ENCODE measurements around the gene UBE2D2.

UBE2D2 gene

GRCh38 chr5:139659695-139660101, 98.6 kb downstream of the UBE2D2 start:
- no peak for DNase-seq (ENCODE audit: low read depth in 3 of 3, low spot score in 1 of 3)

GRCh38 chr5:139660105-139660922, 99.2 kb downstream of the UBE2D2 start:
- no peak for DNase-seq (ENCODE audit: low read depth in 3 of 3, low spot score in 1 of 3)

GRCh38 chr5:139660923-139661814, 100.0 kb downstream of the UBE2D2 start:
- DNase-seq (ENCODE audit: low read depth in 3 of 3, low spot score in 1 of 3) = no peak

- no peak for DNase-seq (ENCODE audit: low read depth in 3 of 3, low spot score in 1 of 3)
These were observed 101.5 kb downstream of the UBE2D2 start for GRCh38 chr5:139662617-139663016.

- no peak for DNase-seq (ENCODE audit: low read depth in 3 of 3, low spot score in 1 of 3)
These were observed 102.3 kb downstream of the UBE2D2 start for GRCh38 chr5:139663207-139664085.

- no peak for DNase-seq (ENCODE audit: low read depth in 3 of 3, low spot score in 1 of 3)
These were observed 103.1 kb downstream of the UBE2D2 start for GRCh38 chr5:139664086-139664693.

- no peak for DNase-seq (ENCODE audit: low read depth in 3 of 3, low spot score in 1 of 3)
These were observed 103.7 kb downstream of the UBE2D2 start for GRCh38 chr5:139664727-139665351.

GRCh38 chr5:139665626-139666025, 104.5 kb downstream of the UBE2D2 start:
- DNase-seq (ENCODE audit: low read depth in 3 of 3, low spot score in 1 of 3) = no peak

GRCh38 chr5:139666551-139666950, 105.4 kb downstream of the UBE2D2 start:
- DNase-seq (ENCODE audit: low read depth in 3 of 3, low spot score in 1 of 3) = no peak

GRCh38 chr5:139667001-139667729, 106.0 kb downstream of the UBE2D2 start:
- no peak for DNase-seq (ENCODE audit: low read depth in 3 of 3, low spot score in 1 of 3)

- DNase-seq (ENCODE audit: low read depth in 3 of 3, low spot score in 1 of 3) = no peak
These were observed 106.6 kb downstream of the UBE2D2 start for GRCh38 chr5:139667730-139668063.

GRCh38 chr5:139668064-139668880, 107.1 kb downstream of the UBE2D2 start:
- peak in 1 of 3 donors; percentile 14 for DNase-seq (ENCODE audit: low read depth in 3 of 3, low spot score in 1 of 3)

GRCh38 chr5:139668924-139669661, 108.0 kb downstream of the UBE2D2 start:
- no peak for DNase-seq (ENCODE audit: low read depth in 3 of 3, low spot score in 1 of 3)

- no peak for DNase-seq (ENCODE audit: low read depth in 3 of 3, low spot score in 1 of 3)
These were observed 108.7 kb downstream of the UBE2D2 start for GRCh38 chr5:139669662-139670368.

- DNase-seq (ENCODE audit: low read depth in 3 of 3, low spot score in 1 of 3) = no peak
These were observed 109.4 kb downstream of the UBE2D2 start for GRCh38 chr5:139670369-139671095.

GRCh38 chr5:139671096-139671841, 110.1 kb downstream of the UBE2D2 start:
- DNase-seq (ENCODE audit: low read depth in 3 of 3, low spot score in 1 of 3) = no peak

Data from stimulated activated CD4-positive, alpha-beta T cell treated with anti-CD3 and anti-CD28 coated beads, TNF-alpha, amount 100 ng/mL, for 1 hour (primary cell).